ENCODE measurements around the gene PTPN1. TPM values are rescaled to one million over a fixed set of nuclear protein-coding genes. Genes with fewer than 3 reads are reported as not detected.

The PTPN1 gene
- total and polyA plus RNA-seq, 4 donors, result 51.4 to 80.4 (median 64.7) TPM

- H3K4me3 ChIP-seq, result no peak overlapping the region
- WGBS, 2 donors, result 89 to 95% methylated on average over 8 of the region's 8 CpGs
- DNase-seq (no peak), ATAC-seq (ENCODE audit: insufficient read depth, low FRiP score) (no peak)
- H3K9me3 ChIP-seq (ENCODE audit: control insufficient read depth in 4 of 4, insufficient read depth in 3 of 4, low read length in 3 of 4), result no peaks in the 10 kb centered on the region
- H3K27me3 ChIP-seq (ENCODE audit: control insufficient read depth in 3 of 3, insufficient read depth in 3 of 3, low read length in 2 of 3), result no peaks in the 10 kb centered on the region
- H3K4me1 ChIP-seq (ENCODE audit: control insufficient read depth in 5 of 5, insufficient read depth in 5 of 5, low read length in 5 of 5), result peaks cover 14 to 22% (median 16%) of the 10 kb centered on the region in 5 donors
- peak overlapping the region in 1 of 2 donors; percentile 80 for H3K27ac ChIP-seq (ENCODE audit: low read depth in 1 of 2, low read length in 1 of 2)
- H3K36me3 ChIP-seq (ENCODE audit: control insufficient read depth in 4 of 4, insufficient read depth in 4 of 4, low read length in 4 of 4), result peaks cover 0 to 2% (median 0%) of the 10 kb centered on the region in 4 donors
- TF ChIP-seq CTCF (IDR thresholded peaks at IDR 0.05; ENCODE audit: control extremely low read depth, extremely low read depth), result no peak
- H3K9ac ChIP-seq (ENCODE audit: insufficient read depth in 1 of 2, low read length in 2 of 2), result no peak overlapping the region
Observed at GRCh38 chr20:50535162-50535561, 25.0 kb downstream of the PTPN1 start.

GRCh38 chr20:50536333-50536732, 26.1 kb downstream of the PTPN1 start:
- H3K4me3 ChIP-seq, result no peak overlapping the region
- peaks cover 14 to 32% (median 21%) of the 10 kb centered on the region in 5 donors for H3K4me1 ChIP-seq (ENCODE audit: control insufficient read depth in 5 of 5, insufficient read depth in 5 of 5, low read length in 5 of 5)
- no peak for TF ChIP-seq CTCF (IDR thresholded peaks at IDR 0.05; ENCODE audit: control extremely low read depth, extremely low read depth)
- H3K36me3 ChIP-seq (ENCODE audit: control insufficient read depth in 4 of 4, insufficient read depth in 4 of 4, low read length in 4 of 4), result peaks cover 0 to 2% (median 0%) of the 10 kb centered on the region in 4 donors
- WGBS, 2 donors, result 65 to 85% methylated on average over 4 of the region's 4 CpGs
- ATAC-seq (ENCODE audit: insufficient read depth, low FRiP score), result no peak
- no peak overlapping the region for H3K9ac ChIP-seq (ENCODE audit: insufficient read depth in 1 of 2, low read length in 2 of 2)
- peak; percentile 57 to 86 (median 67) for DNase-seq
- no peaks in the 10 kb centered on the region for H3K9me3 ChIP-seq (ENCODE audit: control insufficient read depth in 4 of 4, insufficient read depth in 3 of 4, low read length in 3 of 4)
- H3K27me3 ChIP-seq (ENCODE audit: control insufficient read depth in 3 of 3, insufficient read depth in 3 of 3, low read length in 2 of 3), result no peaks in the 10 kb centered on the region
- no peak overlapping the region for H3K27ac ChIP-seq (ENCODE audit: low read depth in 1 of 2, low read length in 1 of 2)

- Histone ChIP-seq H3K4me3 (no peak overlapping the region), H3K9me3 (ENCODE audit: control insufficient read depth in 4 of 4, insufficient read depth in 3 of 4, low read length in 3 of 4) (no peaks in the 10 kb centered on the region), H3K9ac (ENCODE audit: insufficient read depth in 1 of 2, low read length in 2 of 2) (no peak overlapping the region), H3K36me3 (ENCODE audit: control insufficient read depth in 4 of 4, insufficient read depth in 4 of 4, low read length in 4 of 4) (peaks cover 0 to 2% (median 0%) of the 10 kb centered on the region in 4 donors), H3K4me1 (ENCODE audit: control insufficient read depth in 5 of 5, insufficient read depth in 5 of 5, low read length in 5 of 5) (peaks cover 20 to 38% (median 24%) of the 10 kb centered on the region in 5 donors), H3K27me3 (ENCODE audit: control insufficient read depth in 3 of 3, insufficient read depth in 3 of 3, low read length in 2 of 3) (no peaks in the 10 kb centered on the region), H3K27ac (ENCODE audit: low read depth in 1 of 2, low read length in 1 of 2) (peak overlapping the region in 1 of 2 donors; percentile 76)
- DNase-seq, result no peak
- WGBS, 2 donors, result 58 to 66% methylated on average over 7 of the region's 7 CpGs
- TF ChIP-seq CTCF (IDR thresholded peaks at IDR 0.05; ENCODE audit: control extremely low read depth, extremely low read depth), result no peak
- ATAC-seq (ENCODE audit: insufficient read depth, low FRiP score), result no peak
Observed at GRCh38 chr20:50537546-50538201, 27.5 kb downstream of the PTPN1 start.

Measured in lung (tissue), 12 donors.